Medulla oblongata (tissue), 1 donor: ENCODE measurements around the gene UPF2.
"Not testable (repeated sequence)": the region's sequence is repeated elsewhere in the genome, so short reads cannot be mapped to it uniquely, and the experiment has no call there.

Source experiments
- DNase-seq: peaks from one replicate; pipeline ENCODE4 v3.0.0-alpha.2; 2015; ENCODE audit errors: extremely low spot score

UPF2 gene

GRCh38 chr10:11907914-11908313 lies 134.7 kb downstream of the UPF2 start:
- no peak for DNase-seq

- no peak for DNase-seq
These were observed 135.9 kb downstream of the UPF2 start for GRCh38 chr10:11906714-11907113.

GRCh38 chr10:11902646-11903045 lies 140.0 kb downstream of the UPF2 start:
- DNase-seq: no peak

GRCh38 chr10:11901833-11902475 lies 140.7 kb downstream of the UPF2 start:
- no peak for DNase-seq

GRCh38 chr10:11901454-11901832 lies 141.2 kb downstream of the UPF2 start:
- DNase-seq: no peak

GRCh38 chr10:11901036-11901301 lies 141.6 kb downstream of the UPF2 start:
- no peak for DNase-seq

GRCh38 chr10:11899067-11899876 lies 143.3 kb downstream of the UPF2 start:
- DNase-seq: no peak

GRCh38 chr10:11898372-11899066 lies 144.1 kb downstream of the UPF2 start:
- no peak for DNase-seq

- DNase-seq: no peak
These were observed 144.6 kb downstream of the UPF2 start for GRCh38 chr10:11898033-11898371.

GRCh38 chr10:11896549-11897200 lies 145.9 kb downstream of the UPF2 start:
- DNase-seq: no peak

GRCh38 chr10:11895598-11895997 lies 147.0 kb downstream of the UPF2 start:
- DNase-seq: no peak

GRCh38 chr10:11895108-11895466 lies 147.5 kb downstream of the UPF2 start:
- no peak for DNase-seq

GRCh38 chr10:11894381-11895107 lies 148.1 kb downstream of the UPF2 start:
- no peak for DNase-seq

GRCh38 chr10:11893749-11894278 lies 148.8 kb downstream of the UPF2 start:
- DNase-seq: no peak

GRCh38 chr10:11891776-11892486 lies 150.7 kb downstream of the UPF2 start:
- DNase-seq: no peak

- DNase-seq: not testable (repeated sequence)
These were observed 153.3 kb downstream of the UPF2 start for GRCh38 chr10:11889263-11889662.

- no peak for DNase-seq
These were observed 155.0 kb downstream of the UPF2 start for GRCh38 chr10:11887381-11888227.

GRCh38 chr10:11886851-11887250 lies 155.8 kb downstream of the UPF2 start:
- no peak for DNase-seq

- DNase-seq: no peak
These were observed 156.5 kb downstream of the UPF2 start for GRCh38 chr10:11886138-11886474.

GRCh38 chr10:11885437-11886137 lies 157.0 kb downstream of the UPF2 start:
- DNase-seq: no peak
